HepG2 (cell line): Measurements from ENCODE around the gene MBLAC1. TPM values are rescaled to one million over a fixed set of nuclear protein-coding genes. Genes with fewer than 3 reads are reported as not detected.

Source experiments
- ATF3 ChIP-seq: sonication (generic); formaldehyde crosslinking; IDR thresholded peaks from 2 replicates; pipeline ENCODE4 v1.4.0; 2020; ENCODE audit warnings: missing genetic modification reagents
- BATF2 ChIP-seq: sonication (generic); formaldehyde crosslinking; IDR thresholded peaks from 2 replicates; pipeline ENCODE4 v1.8.0; 2022; ENCODE audit warnings: mild to moderate bottlenecking, missing genetic modification reagents, moderate library complexity
- BCL6 ChIP-seq: IDR thresholded peaks from 2 replicates; pipeline ENCODE4 v1.6.1; 2016; ENCODE audit warnings: missing genetic modification reagents, missing compliant biosample characterization
- FOXA1 ChIP-seq, 2 experiments: fragments of 450-650 bp in 1 of 2; sonication (generic) in 1 of 2; formaldehyde crosslinking in 1 of 2; IDR thresholded peaks; 2 replicates each; pipeline versions ENCODE4 v1.4.0 to v1.6.1; 2016 to 2020; ENCODE audit warnings: missing genetic modification reagents in 1 of 2
- MIER2 ChIP-seq: IDR thresholded peaks from 2 replicates; pipeline ENCODE4 v1.6.1; 2016; ENCODE audit warnings: missing biosample characterization, missing genetic modification reagents
- PCBP2 ChIP-seq: fragments of 200-400 bp; formaldehyde crosslinking; optimal IDR thresholded peaks from 2 replicates; pipeline ENCODE3; 2018; ENCODE audit warnings: low read length, low read depth; ENCODE audit not compliant: poor library complexity, severe bottlenecking
- PRDM10 ChIP-seq: sonication (generic); formaldehyde crosslinking; IDR thresholded peaks from 2 replicates; pipeline ENCODE4 v1.4.0; 2020; ENCODE audit warnings: low read depth, missing genetic modification reagents
- RNF2 ChIP-seq: fragments of 450-650 bp; conservative IDR thresholded peaks from 2 replicates; pipeline ENCODE4 v1.6.1; 2016; ENCODE audit warnings: low read depth
- SMARCE1 ChIP-seq: fragments of 450-650 bp; IDR thresholded peaks from 2 replicates; pipeline ENCODE4 v1.6.1; 2017; ENCODE audit warnings: borderline replicate concordance
- ZBTB21 ChIP-seq: sonication (generic); formaldehyde crosslinking; IDR thresholded peaks from 2 replicates; pipeline ENCODE4 v1.4.0; 2020; ENCODE audit warnings: missing genetic modification reagents
- ZBTB44 ChIP-seq: sonication (generic); formaldehyde crosslinking; IDR thresholded peaks from 2 replicates; pipeline ENCODE4 v1.4.0; 2020; ENCODE audit warnings: missing genetic modification reagents
- ZHX1 ChIP-seq: sonication (generic); formaldehyde crosslinking; IDR thresholded peaks from 2 replicates; pipeline ENCODE4 v1.8.1; 2022; ENCODE audit warnings: low read depth, mild to moderate bottlenecking, missing genetic modification reagents
- ZNF3 ChIP-seq: IDR thresholded peaks from 2 replicates; pipeline ENCODE4 v1.7.0; 2017; ENCODE audit warnings: inconsistent platforms
- ZSCAN31 ChIP-seq: sonication (generic); formaldehyde crosslinking; IDR thresholded peaks from 2 replicates; pipeline ENCODE4 v1.5.0; 2020; ENCODE audit warnings: low read depth, mild to moderate bottlenecking, missing genetic modification reagents
- polyA plus RNA-seq, 8 experiments: library from polyadenylated mRNA; depleted of rRNA in 3 of 8; stranded (reverse) in 7 of 8; unstranded in 1 of 8; fragments of >200 nt; fragmentation: Illumina TruSeq in 4 of 8; extraction: Trizol in 4 of 8; gene quantifications; 2 replicates each; pipeline versions ENCODE4 v1.2.1 to v1.2.3, GENCODE V29; 2011 to 2016; ENCODE audit warnings: low read depth in 4 of 8, missing spikeins in 1 of 8, mixed read lengths in 1 of 8; ENCODE audit not compliant: insufficient read depth in 1 of 8
- total RNA-seq, 5 experiments: library from RNA; depleted of rRNA; stranded (reverse); fragments of >200 nt; fragmentation: Illumina TruSeq; extraction: Trizol; gene quantifications; 2 replicates each; pipeline ENCODE4 v1.2.3, GENCODE V29; 2016; ENCODE audit warnings: low read depth in 1 of 5
- TF ChIP-seq, protein P1 (sequence below): sonication (generic); formaldehyde crosslinking; IDR thresholded peaks from 2 replicates; pipeline ENCODE4 v1.4.0; 2020; ENCODE audit warnings: missing genetic modification reagents, mild to moderate bottlenecking, borderline replicate concordance

MBLAC1 gene
- total and polyA plus RNA-seq, 2 of the 13 experiments (the other 11 are each of a cell fraction or from before 2014, with no cell fraction given), result 0.79 to 2.1 TPM

DNA sequence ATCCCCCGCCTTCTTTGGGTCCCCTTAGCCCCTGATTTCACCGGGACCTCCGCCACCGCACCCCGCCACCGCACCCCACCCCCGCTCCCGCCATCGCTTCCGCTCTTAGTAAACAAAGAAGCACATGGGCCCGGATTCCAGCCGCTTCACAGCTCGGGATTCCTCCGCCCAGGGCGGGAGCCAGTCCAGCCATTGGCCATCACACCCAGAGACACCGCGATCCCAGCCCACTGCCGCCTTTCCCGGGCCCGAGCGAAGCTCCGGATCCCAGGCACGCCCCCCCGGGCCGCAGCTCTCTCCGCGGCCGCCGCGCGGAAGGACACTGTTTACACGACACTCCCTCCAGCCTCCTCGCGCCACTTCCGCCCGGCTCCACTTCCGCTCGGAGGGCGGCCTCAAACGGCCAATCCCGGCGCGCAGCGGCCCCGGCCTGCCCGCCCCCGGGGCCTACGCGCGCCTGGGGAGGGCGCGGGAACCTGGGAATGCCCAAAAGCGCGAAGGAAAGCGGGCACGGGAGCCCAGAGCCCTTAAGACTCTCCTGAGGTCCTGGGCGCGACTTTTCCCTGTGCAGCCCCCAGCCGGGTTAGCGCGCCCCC, 26.2 kb upstream of the MBLAC1 start (continued):
- TF ChIP-seq BCL6 (CRISPR knock-in tag) (peak; percentile 34; the same call in 1 of the 2 replicates), PRDM10 (no peak; the same call in 1 of the 2 replicates), ZBTB44 (no peak), ZSCAN31 (CRISPR knock-in tag) (peak; percentile 79; the same call in 1 of the 2 replicates), FOXA1 (IDR thresholded peaks at IDR 0.05) (peak; percentile 71), FOXA1 (CRISPR knock-in tag; IDR thresholded peaks at IDR 0.05) (peak; percentile 99), BATF2 (CRISPR knock-in tag) (no peak), ZHX1 (CRISPR knock-in tag) (no peak), ZBTB21 (no peak), PCBP2 (no peak), ATF3 (CRISPR knock-in tag) (peak; percentile 54; the same call in 1 of the 2 replicates), SMARCE1 (no peak), RNF2 (peak; percentile 54; the same call in 1 of the 2 replicates), MIER2 (CRISPR knock-in tag) (no peak), ZNF3 (CRISPR knock-in tag) (no peak)
- TF ChIP-seq, protein P1, sequence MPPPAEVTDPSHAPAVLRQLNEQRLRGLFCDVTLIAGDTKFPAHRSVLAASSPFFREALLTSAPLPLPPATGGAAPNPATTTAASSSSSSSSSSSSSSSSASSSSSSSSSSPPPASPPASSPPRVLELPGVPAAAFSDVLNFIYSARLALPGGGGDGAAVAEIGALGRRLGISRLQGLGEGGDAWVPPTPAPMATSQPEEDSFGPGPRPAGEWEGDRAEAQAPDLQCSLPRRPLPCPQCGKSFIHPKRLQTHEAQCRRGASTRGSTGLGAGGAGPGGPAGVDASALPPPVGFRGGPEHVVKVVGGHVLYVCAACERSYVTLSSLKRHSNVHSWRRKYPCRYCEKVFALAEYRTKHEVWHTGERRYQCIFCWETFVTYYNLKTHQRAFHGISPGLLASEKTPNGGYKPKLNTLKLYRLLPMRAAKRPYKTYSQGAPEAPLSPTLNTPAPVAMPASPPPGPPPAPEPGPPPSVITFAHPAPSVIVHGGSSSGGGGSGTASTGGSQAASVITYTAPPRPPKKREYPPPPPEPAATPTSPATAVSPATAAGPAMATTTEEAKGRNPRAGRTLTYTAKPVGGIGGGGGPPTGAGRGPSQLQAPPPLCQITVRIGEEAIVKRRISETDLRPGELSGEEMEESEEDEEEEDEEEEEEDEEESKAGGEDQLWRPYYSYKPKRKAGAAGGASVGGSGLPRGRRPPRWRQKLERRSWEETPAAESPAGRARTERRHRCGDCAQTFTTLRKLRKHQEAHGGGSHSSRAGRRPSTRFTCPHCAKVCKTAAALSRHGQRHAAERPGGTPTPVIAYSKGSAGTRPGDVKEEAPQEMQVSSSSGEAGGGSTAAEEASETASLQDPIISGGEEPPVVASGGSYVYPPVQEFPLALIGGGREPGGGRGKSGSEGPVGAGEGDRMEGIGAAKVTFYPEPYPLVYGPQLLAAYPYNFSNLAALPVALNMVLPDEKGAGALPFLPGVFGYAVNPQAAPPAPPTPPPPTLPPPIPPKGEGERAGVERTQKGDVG (CRISPR knock-in tag), result no peak; the same call in 1 of the 2 replicates
